ENCODE results near the gene DYNC1LI2. TPM values are rescaled to one million over a fixed set of nuclear protein-coding genes. Genes with fewer than 3 reads are reported as not detected.

DYNC1LI2 gene
- total RNA-seq, 1 donor, result 183 TPM

GRCh38 chr16:66750279-66751052 lies 943 bp downstream of the DYNC1LI2 start:
- no peak for TF ChIP-seq CTCF (IDR thresholded peaks at IDR 0.05; ENCODE audit: extremely low read depth, low read depth, low read length)
- peak overlapping the region; percentile 58 for H2AFZ ChIP-seq (ENCODE audit: low read length)
- H3K4me3 ChIP-seq (ENCODE audit: insufficient read depth, low read length), result peak overlapping the region; percentile 88
- H3K4me1 ChIP-seq (ENCODE audit: insufficient read depth, low read length), result peaks cover 20% of the 10 kb centered on the region
- H4K20me1 ChIP-seq (ENCODE audit: insufficient read depth, low read length), result peaks cover 32% of the 10 kb centered on the region
- no peaks in the 10 kb centered on the region for H3K9me3 ChIP-seq (ENCODE audit: low read depth, low read length)
- H3K27me3 ChIP-seq (ENCODE audit: insufficient read depth, low read length), result no peaks in the 10 kb centered on the region
- DNase-seq (ENCODE audit: insufficient read length, low spot score, missing footprints), result peak; percentile 48
- peaks cover 39% of the 10 kb centered on the region for H3K36me3 ChIP-seq (ENCODE audit: insufficient read depth, low read length)
- peak overlapping the region; percentile 88 for H3K4me2 ChIP-seq (ENCODE audit: insufficient read depth, low read length)
- peaks cover 60% of the 10 kb centered on the region for H3K79me2 ChIP-seq (ENCODE audit: insufficient read depth, low read length)
- peak overlapping the region; percentile 87 for H3K27ac ChIP-seq (ENCODE audit: low read depth, low read length)

- Histone ChIP-seq H3K9me3 (ENCODE audit: low read depth, low read length) (no peaks in the 10 kb centered on the region), H3K27ac (ENCODE audit: low read depth, low read length) (peak overlapping the region; percentile 18), H4K20me1 (ENCODE audit: insufficient read depth, low read length) (peaks cover 53% of the 10 kb centered on the region), H3K4me2 (ENCODE audit: insufficient read depth, low read length) (no peak overlapping the region), H3K27me3 (ENCODE audit: insufficient read depth, low read length) (no peaks in the 10 kb centered on the region), H3K36me3 (ENCODE audit: insufficient read depth, low read length) (peaks cover 70% of the 10 kb centered on the region), H3K4me1 (ENCODE audit: insufficient read depth, low read length) (peaks cover 31% of the 10 kb centered on the region), H3K79me2 (ENCODE audit: insufficient read depth, low read length) (peaks cover 78% of the 10 kb centered on the region), H3K4me3 (ENCODE audit: insufficient read depth, low read length) (no peak overlapping the region), H2AFZ (ENCODE audit: low read length) (no peak overlapping the region)
- TF ChIP-seq CTCF (IDR thresholded peaks at IDR 0.05; ENCODE audit: extremely low read depth, low read depth, low read length), result no peak
- DNase-seq (ENCODE audit: insufficient read length, low spot score, missing footprints), result no peak
Measured at GRCh38 chr16:66746682-66747081, 4.7 kb downstream of the DYNC1LI2 start.

GRCh38 chr16:66746048-66746447 lies 5.4 kb downstream of the DYNC1LI2 start:
- H3K27ac ChIP-seq (ENCODE audit: low read depth, low read length), result no peak overlapping the region
- no peak overlapping the region for H2AFZ ChIP-seq (ENCODE audit: low read length)
- TF ChIP-seq CTCF (IDR thresholded peaks at IDR 0.05; ENCODE audit: extremely low read depth, low read depth, low read length), result no peak
- DNase-seq (ENCODE audit: insufficient read length, low spot score, missing footprints), result no peak
- H3K4me1 ChIP-seq (ENCODE audit: insufficient read depth, low read length), result peaks cover 37% of the 10 kb centered on the region
- H3K79me2 ChIP-seq (ENCODE audit: insufficient read depth, low read length), result peaks cover 76% of the 10 kb centered on the region
- no peak overlapping the region for H3K4me3 ChIP-seq (ENCODE audit: insufficient read depth, low read length)
- H4K20me1 ChIP-seq (ENCODE audit: insufficient read depth, low read length), result peaks cover 58% of the 10 kb centered on the region
- H3K4me2 ChIP-seq (ENCODE audit: insufficient read depth, low read length), result no peak overlapping the region
- no peaks in the 10 kb centered on the region for H3K9me3 ChIP-seq (ENCODE audit: low read depth, low read length)
- H3K27me3 ChIP-seq (ENCODE audit: insufficient read depth, low read length), result no peaks in the 10 kb centered on the region
- H3K36me3 ChIP-seq (ENCODE audit: insufficient read depth, low read length), result peaks cover 74% of the 10 kb centered on the region

- TF ChIP-seq CTCF (IDR thresholded peaks at IDR 0.05; ENCODE audit: extremely low read depth, low read depth, low read length), result no peak
- H4K20me1 ChIP-seq (ENCODE audit: insufficient read depth, low read length), result peaks cover 62% of the 10 kb centered on the region
- DNase-seq (ENCODE audit: insufficient read length, low spot score, missing footprints), result peak; percentile 37
- H3K4me3 ChIP-seq (ENCODE audit: insufficient read depth, low read length), result no peak overlapping the region
- peaks cover 29% of the 10 kb centered on the region for H3K4me1 ChIP-seq (ENCODE audit: insufficient read depth, low read length)
- H2AFZ ChIP-seq (ENCODE audit: low read length), result no peak overlapping the region
- H3K4me2 ChIP-seq (ENCODE audit: insufficient read depth, low read length), result peak overlapping the region; percentile 54
- H3K79me2 ChIP-seq (ENCODE audit: insufficient read depth, low read length), result peaks cover 77% of the 10 kb centered on the region
- peaks cover 83% of the 10 kb centered on the region for H3K36me3 ChIP-seq (ENCODE audit: insufficient read depth, low read length)
- H3K9me3 ChIP-seq (ENCODE audit: low read depth, low read length), result no peaks in the 10 kb centered on the region
- no peaks in the 10 kb centered on the region for H3K27me3 ChIP-seq (ENCODE audit: insufficient read depth, low read length)
- H3K27ac ChIP-seq (ENCODE audit: low read depth, low read length), result peak overlapping the region; percentile 75
Measured at GRCh38 chr16:66741950-66742808, 9.2 kb downstream of the DYNC1LI2 start.

All from osteoblast (primary cell).